Kidney glomerular epithelial cell (primary cell): Measurements from ENCODE around the gene AXIN2.

Experiments
- DNase-seq: peaks from one replicate; lab custom pipeline; 2025; lab: John Stamatoyannopoulos, UW

AXIN2 gene

GRCh38 chr17:65556014-65556909, 5.2 kb downstream of the AXIN2 start:
- DNase-seq: peak; percentile 18

GRCh38 chr17:65554553-65555223, 6.8 kb downstream of the AXIN2 start:
- DNase-seq: no peak

GRCh38 chr17:65553646-65554552, 7.5 kb downstream of the AXIN2 start:
- no peak for DNase-seq

GRCh38 chr17:65553009-65553645, 8.3 kb downstream of the AXIN2 start:
- DNase-seq: no peak

GRCh38 chr17:65552214-65552613, 9.2 kb downstream of the AXIN2 start:
- DNase-seq: no peak

- no peak for DNase-seq
Observed at GRCh38 chr17:65551267-65552040, 10.0 kb downstream of the AXIN2 start.

- no peak for DNase-seq
Observed at GRCh38 chr17:65550758-65551157, 10.7 kb downstream of the AXIN2 start.

- DNase-seq: no peak
Observed at GRCh38 chr17:65550075-65550662, 11.3 kb downstream of the AXIN2 start.

- no peak for DNase-seq
Observed at GRCh38 chr17:65548269-65548969, 13.0 kb downstream of the AXIN2 start.

GRCh38 chr17:65547253-65547670, 14.2 kb downstream of the AXIN2 start:
- no peak for DNase-seq

- no peak for DNase-seq
Observed at GRCh38 chr17:65546579-65546978, 14.9 kb downstream of the AXIN2 start.

GRCh38 chr17:65545705-65546523, 15.5 kb downstream of the AXIN2 start:
- DNase-seq: no peak

GRCh38 chr17:65544672-65545071, 16.8 kb downstream of the AXIN2 start:
- no peak for DNase-seq

- DNase-seq: no peak
Observed at GRCh38 chr17:65542610-65543009, 18.8 kb downstream of the AXIN2 start.

- DNase-seq: no peak
Observed at GRCh38 chr17:65542067-65542466, 19.4 kb downstream of the AXIN2 start.

- DNase-seq: no peak
Observed at GRCh38 chr17:65541453-65541852, 20.0 kb downstream of the AXIN2 start.

GRCh38 chr17:65539630-65540266, 21.7 kb downstream of the AXIN2 start:
- DNase-seq: no peak

- DNase-seq: no peak
Observed at GRCh38 chr17:65538675-65539529, 22.5 kb downstream of the AXIN2 start.
